ENCODE measurements around the gene ELK4.

Gene ELK4

GRCh38 chr1:205669341-205670149 is 37.7 kb upstream of the ELK4 start:
- DNase-seq: peak; percentile 56 to 76
- no peak for TF ChIP-seq GATA1 (IDR thresholded peaks at IDR 0.05; ENCODE audit: low read depth, low read length)
- TF ChIP-seq POLR2A (IDR thresholded peaks at IDR 0.05; ENCODE audit: low read length): no peak

- TF ChIP-seq POLR2A (IDR thresholded peaks at IDR 0.05; ENCODE audit: low read length) (no peak), GATA1 (IDR thresholded peaks at IDR 0.05; ENCODE audit: low read depth, low read length) (no peak)
- DNase-seq: peak; percentile 15 to 25
Observed at GRCh38 chr1:205668951-205669340, 37.1 kb upstream of the ELK4 start.

- DNase-seq: peak; percentile 15 to 45
- TF ChIP-seq GATA1 (IDR thresholded peaks at IDR 0.05; ENCODE audit: low read depth, low read length): no peak
- no peak for TF ChIP-seq POLR2A (IDR thresholded peaks at IDR 0.05; ENCODE audit: low read length)
Observed at GRCh38 chr1:205667909-205668643, 36.3 kb upstream of the ELK4 start.

- DNase-seq: no peak
- TF ChIP-seq POLR2A (IDR thresholded peaks at IDR 0.05; ENCODE audit: low read length): no peak
- no peak for TF ChIP-seq GATA1 (IDR thresholded peaks at IDR 0.05; ENCODE audit: low read depth, low read length)
Observed at GRCh38 chr1:205666372-205667166, 34.8 kb upstream of the ELK4 start.

GRCh38 chr1:205665201-205666045 is 33.6 kb upstream of the ELK4 start:
- DNase-seq: no peak
- no peak for TF ChIP-seq GATA1 (IDR thresholded peaks at IDR 0.05; ENCODE audit: low read depth, low read length)
- TF ChIP-seq POLR2A (IDR thresholded peaks at IDR 0.05; ENCODE audit: low read length): no peak

GRCh38 chr1:205664399-205665017 is 32.7 kb upstream of the ELK4 start:
- DNase-seq: no peak
- no peak for TF ChIP-seq POLR2A (IDR thresholded peaks at IDR 0.05; ENCODE audit: low read length)
- TF ChIP-seq GATA1 (IDR thresholded peaks at IDR 0.05; ENCODE audit: low read depth, low read length): no peak

GRCh38 chr1:205663286-205663936 is 31.6 kb upstream of the ELK4 start:
- TF ChIP-seq POLR2A (IDR thresholded peaks at IDR 0.05; ENCODE audit: low read length): no peak
- TF ChIP-seq GATA1 (IDR thresholded peaks at IDR 0.05; ENCODE audit: low read depth, low read length): no peak
- no peak for DNase-seq

GRCh38 chr1:205662791-205663190 is 31.0 kb upstream of the ELK4 start:
- DNase-seq: no peak
- no peak for TF ChIP-seq GATA1 (IDR thresholded peaks at IDR 0.05; ENCODE audit: low read depth, low read length)
- no peak for TF ChIP-seq POLR2A (IDR thresholded peaks at IDR 0.05; ENCODE audit: low read length)

GRCh38 chr1:205662135-205662738 is 30.4 kb upstream of the ELK4 start:
- TF ChIP-seq POLR2A (IDR thresholded peaks at IDR 0.05; ENCODE audit: low read length) (no peak), GATA1 (IDR thresholded peaks at IDR 0.05; ENCODE audit: low read depth, low read length) (no peak)

GRCh38 chr1:205661429-205662134 is 29.8 kb upstream of the ELK4 start:
- TF ChIP-seq POLR2A (IDR thresholded peaks at IDR 0.05; ENCODE audit: low read length) (no peak), GATA1 (IDR thresholded peaks at IDR 0.05; ENCODE audit: low read depth, low read length) (no peak)
- no peak for DNase-seq

More at GRCh38 chr1:205662135-205662738, 30.4 kb upstream of the ELK4 start:
- no peak for DNase-seq

GRCh38 chr1:205660361-205660760 is 28.6 kb upstream of the ELK4 start:
- DNase-seq: no peak
- TF ChIP-seq GATA1 (IDR thresholded peaks at IDR 0.05; ENCODE audit: low read depth, low read length) (no peak), POLR2A (IDR thresholded peaks at IDR 0.05; ENCODE audit: low read length) (no peak)
